GM21825 (cell line): Measurements from ENCODE around the gene PRKCE.

Experiments used
- ATAC-seq: cut with Tn5 transposase; IDR thresholded peaks from one replicate; pipeline ENCODE4 v1.9.1; 2021; ENCODE audit warnings: mild to moderate bottlenecking, moderate library complexity; ENCODE audit not compliant: unreplicated experiment

Gene PRKCE

DNA sequence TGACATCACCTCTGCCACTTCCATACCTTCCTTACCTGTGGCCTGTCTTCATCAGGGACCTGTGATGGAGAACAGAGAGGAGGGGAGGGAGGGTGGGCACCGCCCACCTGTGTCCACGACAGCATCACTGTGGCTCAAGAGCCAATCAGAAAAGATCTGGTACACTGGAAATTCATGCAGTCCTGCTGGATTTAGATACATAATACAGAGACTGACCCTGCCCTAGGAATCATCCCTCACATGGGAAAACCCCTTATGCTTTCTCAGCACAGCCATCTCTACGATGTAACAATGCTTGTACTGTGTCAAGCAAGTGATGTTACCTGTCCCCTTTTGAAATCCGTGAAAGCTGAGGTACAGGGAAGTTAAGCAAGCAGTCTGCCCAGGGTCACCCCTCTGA lies 500.1 kb downstream of the PRKCE start:
- ATAC-seq, result no peak

DNA sequence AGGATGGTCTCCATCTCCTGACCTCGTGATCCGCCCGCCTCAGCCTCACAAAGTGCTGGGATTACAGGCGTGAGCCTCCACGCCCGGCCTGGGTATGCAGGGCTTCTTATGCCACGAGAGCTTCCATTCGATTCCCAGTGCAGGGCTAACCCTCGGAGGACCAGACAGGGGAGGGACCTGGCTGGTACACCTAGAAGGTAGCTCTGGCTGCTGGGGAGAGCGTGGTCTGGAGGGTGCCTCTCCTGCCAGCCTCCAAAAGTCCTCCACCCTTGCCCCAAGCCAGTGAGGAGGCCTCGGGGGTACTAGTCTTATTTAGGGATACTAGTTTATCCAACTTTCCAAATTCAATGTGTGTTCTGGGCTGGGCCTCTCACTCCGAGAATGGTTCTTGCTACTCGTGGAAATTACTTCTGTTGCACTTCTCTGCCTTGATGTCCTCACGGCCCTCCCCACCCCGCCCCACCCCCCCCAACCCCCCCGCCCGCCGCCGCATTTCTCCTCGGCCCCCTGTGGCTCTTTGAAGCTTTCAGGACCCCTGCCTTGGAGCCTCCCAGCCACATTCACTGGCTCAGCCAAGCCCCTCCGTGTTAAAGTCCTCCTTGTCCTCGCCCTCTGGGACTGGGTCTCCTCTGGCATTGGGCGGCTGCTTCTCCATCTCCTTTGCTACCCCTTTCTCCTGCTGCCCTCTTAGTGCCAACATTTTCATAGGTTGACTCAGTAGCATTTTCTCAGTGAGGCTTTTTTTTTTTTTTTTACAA lies 502.7 kb downstream of the PRKCE start:
- ATAC-seq, result no peak

- ATAC-seq, result no peak
Measured at GRCh38 chr2:46157072-46157965, 505.8 kb downstream of the PRKCE start.

- ATAC-seq, result no peak
Measured at GRCh38 chr2:46157966-46158310, 506.5 kb downstream of the PRKCE start.

DNA sequence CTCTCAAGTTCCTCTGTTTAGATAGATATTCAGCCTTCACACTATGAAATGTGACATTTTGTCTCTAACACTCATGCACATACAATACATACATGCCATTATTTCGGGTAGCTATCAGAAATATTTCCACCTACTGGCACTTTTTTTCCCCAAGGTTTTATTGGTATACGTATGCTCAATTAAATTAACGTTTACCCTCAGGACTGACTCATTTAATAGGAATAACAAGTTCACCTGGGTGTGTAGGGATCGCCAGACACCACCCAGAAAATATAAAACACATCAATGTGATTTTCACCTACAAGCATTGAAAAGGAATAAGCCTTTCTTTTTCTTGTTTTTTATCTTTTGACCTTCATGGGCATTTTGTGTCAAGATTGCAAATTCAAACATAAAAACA lies 507.2 kb downstream of the PRKCE start:
- no peak for ATAC-seq

- no peak for ATAC-seq
Measured at GRCh38 chr2:46160326-46160725, 508.9 kb downstream of the PRKCE start.

- no peak for ATAC-seq
Measured at GRCh38 chr2:46161315-46161714, 509.8 kb downstream of the PRKCE start.

DNA sequence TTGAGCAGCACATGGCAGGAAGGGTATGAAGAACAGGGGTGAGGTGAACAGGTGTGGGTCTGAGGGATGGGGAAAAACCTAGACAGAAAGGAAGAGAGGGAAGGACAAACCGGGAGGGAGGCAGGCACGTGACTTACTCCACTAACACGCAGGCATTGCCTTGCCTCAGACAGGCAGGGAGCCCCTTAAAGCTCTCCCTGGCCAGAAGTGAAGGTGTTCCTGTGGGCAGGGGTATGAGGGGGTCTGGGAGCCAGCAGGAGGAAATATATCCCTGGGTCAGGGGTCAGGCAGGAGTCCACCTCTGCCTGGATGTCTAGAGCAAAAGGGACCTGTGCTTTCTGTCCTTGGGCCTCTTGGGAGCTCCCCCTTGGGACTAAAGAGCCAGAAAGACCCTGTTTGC lies 510.4 kb downstream of the PRKCE start:
- no peak for ATAC-seq

DNA sequence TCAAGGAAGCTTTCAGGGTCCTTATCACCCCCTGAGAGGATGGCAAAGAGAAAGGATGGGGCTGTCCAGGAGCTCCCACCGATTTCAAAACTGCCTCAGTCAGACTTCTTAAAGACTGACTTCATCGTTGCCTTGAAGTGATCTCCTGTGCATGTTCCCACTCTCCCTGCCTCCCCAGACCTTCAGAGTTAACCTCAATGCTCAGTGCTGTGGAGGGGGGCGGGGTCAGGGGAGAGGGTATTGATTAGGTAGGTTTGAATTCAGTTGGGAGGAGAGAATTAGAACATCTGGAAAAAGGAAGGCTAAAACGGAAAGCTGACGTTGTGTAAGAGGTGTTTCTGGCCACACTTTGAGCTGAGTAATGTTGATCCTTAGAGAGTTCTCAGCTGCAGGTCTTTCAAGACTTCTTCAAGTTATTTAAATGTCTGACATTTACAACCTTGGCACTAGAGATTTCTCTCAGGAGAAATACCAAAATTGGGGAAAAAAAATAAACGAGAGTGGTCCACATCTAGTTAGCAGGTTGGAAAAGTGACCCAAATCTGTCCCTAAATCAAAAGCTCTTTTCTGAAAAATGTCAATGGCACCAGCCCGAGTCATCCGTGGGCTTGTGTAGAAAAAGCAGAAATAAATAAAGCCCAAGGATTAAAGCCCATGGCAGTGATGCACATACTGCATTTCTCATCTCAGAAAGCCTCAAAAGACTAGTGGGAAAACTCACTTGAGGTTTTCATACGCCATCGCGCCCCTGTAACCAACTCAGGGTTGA lies 511.0 kb downstream of the PRKCE start:
- no peak for ATAC-seq

DNA sequence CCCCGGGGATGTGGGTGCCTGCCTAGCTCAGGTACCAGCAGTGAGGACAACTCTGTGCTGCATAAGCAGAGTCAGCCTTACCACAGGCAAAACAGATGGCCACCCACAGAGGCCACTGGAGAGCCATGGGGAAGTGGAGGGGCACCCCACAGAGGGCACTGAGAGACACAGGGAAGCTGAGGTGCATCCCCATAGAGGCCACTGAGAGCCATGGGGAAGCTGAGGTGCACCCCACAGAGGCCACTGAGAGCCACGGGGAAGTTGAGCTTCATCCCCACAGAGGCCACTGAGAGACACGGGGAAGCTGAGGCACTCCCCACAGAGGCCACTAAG lies 511.6 kb downstream of the PRKCE start:
- no peak for ATAC-seq

DNA sequence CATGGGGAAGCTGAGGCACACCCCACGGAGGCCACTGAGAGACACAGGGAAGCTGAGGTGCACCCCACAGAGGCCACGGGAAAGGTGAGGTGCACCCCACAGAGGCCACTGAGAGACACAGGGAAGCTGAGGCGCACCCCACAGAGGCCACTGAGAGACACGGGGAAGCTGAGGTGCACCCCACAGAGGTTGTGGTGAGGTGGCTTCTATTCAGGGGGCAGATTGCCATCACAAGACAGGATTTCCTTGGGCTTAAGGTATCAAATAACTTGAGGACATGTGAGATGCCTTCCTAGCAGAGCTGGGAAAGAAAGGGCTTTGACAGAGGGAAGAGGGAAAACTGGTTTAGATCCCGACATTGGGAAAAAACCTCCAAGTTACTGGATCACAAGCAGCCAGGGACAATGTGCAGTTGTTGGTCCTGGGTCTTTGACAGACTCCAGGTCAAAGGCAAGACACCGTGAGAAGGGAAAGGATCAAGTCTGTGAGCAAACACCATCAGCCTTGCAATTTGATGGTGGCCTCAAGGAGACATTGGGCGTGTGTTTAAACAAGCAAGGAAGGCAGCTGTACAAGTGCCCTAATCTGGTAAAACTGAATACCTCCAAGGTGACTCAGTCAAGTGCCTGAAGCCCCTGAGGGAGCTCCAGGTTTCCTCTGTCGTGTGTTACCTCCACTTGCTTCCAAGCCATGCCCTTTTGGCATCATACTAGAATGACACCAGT lies 512.5 kb downstream of the PRKCE start:
- ATAC-seq, result no peak

- no peak for ATAC-seq
Measured at GRCh38 chr2:46164529-46165301, 513.2 kb downstream of the PRKCE start.

DNA sequence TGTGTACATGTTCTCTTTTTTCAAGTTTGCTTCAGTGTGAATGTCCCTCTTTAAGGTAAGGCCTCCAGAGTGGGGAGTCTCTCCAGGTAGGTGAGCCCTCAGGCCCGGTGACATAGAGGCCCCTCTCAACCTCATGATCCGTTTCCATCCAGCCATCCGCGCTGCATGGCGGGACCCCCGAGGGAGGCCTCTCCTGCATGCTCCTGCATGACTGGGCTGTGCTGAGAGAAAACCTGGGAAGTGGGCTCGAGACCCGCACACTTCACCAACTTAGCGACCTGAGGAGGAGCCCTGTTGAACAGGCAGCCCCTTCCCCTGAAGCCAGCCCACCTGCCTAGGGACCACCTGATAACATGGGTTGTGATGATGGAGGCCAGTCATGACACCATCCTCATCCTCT lies 514.4 kb downstream of the PRKCE start:
- ATAC-seq, result no peak

DNA sequence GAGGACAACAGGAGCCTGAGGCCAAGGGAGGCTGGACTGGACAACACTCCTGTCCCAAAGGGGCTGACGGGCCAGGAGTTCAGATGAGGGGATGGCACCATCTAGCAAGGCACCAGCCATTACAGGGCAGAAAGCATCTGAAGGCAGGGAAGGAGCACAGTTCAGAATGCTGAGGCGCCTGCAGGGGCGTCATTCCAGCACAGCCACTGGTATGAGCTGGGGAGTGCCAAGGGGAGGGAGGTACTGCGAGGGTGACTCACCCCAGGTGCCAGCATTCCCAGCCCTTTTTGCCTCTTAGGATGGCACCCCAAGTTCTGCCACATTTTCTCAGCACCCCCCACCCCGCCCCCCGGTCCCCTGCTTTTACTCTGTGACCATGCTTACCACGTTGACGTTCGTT lies 515.9 kb downstream of the PRKCE start:
- ATAC-seq, result no peak

DNA sequence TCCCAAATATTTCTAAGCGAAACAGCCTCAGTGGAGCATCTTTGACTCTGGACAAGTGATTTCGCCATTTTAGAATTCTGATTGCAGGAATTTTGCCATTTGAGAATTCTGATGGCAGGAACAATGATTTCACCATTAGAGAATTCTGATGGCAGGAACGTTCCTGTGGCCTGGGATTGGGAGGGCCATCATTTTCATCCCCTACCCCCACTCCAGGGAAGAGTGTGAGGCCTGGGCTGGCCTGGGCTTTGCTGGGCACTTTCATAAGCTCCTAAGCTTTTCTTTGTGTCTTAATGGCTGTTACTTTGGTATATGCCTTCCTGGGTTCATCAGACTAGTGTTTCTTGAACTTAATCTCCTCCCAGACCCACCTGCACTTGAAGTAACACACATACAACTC lies 516.4 kb downstream of the PRKCE start:
- no peak for ATAC-seq

DNA sequence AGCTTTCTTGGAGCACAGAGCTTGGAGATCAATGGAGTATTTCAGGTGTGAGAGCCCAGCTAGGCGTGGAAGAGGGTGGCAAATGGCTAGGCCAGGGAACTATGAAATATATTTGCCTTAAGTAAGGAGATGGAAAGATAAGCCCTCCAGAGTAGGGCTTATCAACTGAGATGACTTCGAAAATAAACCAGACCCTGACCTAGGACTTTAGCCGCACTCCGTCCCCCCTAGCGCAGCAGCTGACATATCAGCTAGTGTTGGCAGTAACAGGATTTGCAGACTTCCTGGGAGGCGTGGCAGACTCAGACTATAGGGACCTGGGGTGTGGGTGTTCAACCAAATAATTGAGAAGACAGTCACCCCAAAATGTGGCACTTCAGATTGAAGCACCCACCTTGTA lies 518.0 kb downstream of the PRKCE start:
- ATAC-seq, result no peak

DNA sequence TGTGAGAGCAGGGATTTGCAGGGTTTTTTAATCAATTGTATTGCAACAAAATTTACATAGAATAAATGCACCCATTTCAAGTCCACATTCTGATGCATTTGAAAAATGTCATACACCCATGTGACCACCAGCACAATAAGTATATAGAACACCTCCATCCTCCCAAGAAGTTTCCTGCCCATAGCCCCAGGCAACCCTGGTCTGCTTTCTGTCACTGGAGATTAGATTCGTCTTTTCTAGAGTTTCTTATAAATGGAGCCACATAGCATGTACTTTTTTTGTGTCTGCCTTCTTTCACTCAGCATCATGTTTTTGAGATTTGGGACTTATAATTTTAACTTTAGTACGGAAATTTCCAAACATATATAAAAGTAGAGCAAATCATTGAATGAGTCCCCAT lies 518.6 kb downstream of the PRKCE start:
- no peak for ATAC-seq

- ATAC-seq, result no peak
Measured at GRCh38 chr2:46170611-46171350, 519.3 kb downstream of the PRKCE start.

DNA sequence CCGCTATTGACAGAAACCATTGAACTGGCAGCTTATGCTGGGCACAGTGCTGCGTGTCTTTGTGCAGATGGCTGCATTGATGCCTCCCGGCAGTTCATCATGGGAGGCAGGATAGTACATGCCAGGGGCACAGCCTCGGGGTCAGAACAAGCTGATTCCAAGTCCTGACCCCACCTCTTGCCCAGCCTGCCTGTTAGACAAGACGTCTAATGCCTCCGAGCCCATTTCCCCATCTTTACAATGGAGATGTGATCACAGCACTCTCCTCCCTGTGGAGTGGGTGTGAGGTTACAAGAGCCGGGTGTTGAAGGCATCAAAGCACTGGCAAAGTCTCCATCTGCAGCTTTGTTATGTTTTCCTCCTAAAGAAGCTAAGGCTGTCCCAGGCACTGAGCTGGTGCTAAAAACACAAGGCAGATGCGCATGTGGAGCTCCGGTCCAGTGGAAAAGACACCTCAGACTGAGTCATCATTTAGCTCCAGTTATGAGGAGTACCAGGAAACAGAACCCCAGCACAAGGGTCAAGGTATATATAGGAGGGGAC lies 520.0 kb downstream of the PRKCE start:
- no peak for ATAC-seq
